ENCODE results near the gene SOX21.

The SOX21 gene

GRCh38 chr13:94709001-94709834 lies 3.1 kb downstream of the SOX21 start:
- FAIRE-seq: no peak
- DNase-seq (ENCODE audit: insufficient read length, low spot score): no peak

GRCh38 chr13:94708031-94708859 lies 4.1 kb downstream of the SOX21 start:
- DNase-seq (ENCODE audit: insufficient read length, low spot score): no peak
- FAIRE-seq: no peak

DNA sequence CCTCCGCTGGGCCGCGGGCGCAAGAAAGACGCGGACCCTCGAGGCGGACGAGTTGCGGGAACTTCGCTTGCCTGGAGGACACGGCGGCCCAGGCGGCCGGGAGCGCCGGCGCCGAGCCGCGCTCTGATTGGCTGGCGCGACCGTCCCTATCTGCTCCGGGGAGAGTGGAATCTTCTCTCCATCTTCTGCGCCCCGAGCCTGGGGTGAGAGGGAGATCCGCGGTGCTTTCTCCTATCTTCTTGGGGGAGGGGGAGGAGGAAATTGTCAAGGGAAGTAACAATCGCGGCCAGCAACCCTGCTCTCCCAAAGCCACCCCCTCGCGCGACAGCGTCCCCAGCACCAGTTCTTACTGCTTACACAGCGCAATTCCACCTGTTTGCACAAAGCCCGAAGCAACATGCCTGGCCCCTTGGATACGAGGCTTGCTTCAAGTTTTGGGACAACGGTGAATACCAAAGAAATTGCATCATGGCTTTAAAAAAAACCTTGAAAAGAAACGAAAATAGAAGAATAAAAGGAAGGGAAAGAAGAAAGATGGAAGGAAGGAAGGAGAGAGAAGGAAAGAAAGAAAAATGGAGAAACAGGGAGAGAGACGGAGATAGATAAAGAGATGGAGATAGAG lies 4.8 kb downstream of the SOX21 start:
- no peak for DNase-seq (ENCODE audit: insufficient read length, low spot score)
- no peak for FAIRE-seq

DNA sequence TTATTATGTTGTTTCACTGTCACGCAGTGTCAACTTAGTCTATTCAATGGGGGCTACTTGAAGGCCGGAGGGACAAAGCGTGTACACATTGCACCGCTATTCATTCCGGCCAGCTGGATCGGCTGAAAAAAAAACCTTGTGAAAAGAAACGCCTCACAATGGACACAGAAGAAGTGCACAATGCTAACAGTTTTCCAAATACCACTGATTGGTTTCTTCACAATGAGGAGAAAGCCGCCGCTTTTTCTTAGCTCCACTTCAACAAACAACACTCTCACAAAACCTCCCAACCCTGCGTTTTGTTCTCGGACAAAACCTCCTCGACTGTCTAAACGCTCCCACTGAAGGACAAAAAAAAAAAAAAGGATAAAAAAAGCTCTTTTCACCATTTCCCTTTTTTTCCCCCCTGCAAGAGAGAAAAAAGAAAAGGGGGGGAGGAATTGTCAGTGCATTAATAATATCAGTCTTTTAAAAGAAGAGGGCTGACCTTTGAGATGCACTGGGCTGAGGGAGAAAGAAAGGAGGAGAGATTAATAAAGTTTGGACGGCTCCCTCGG lies 5.4 kb downstream of the SOX21 start:
- FAIRE-seq (no peak), DNase-seq (ENCODE audit: insufficient read length, low spot score) (no peak)

DNA sequence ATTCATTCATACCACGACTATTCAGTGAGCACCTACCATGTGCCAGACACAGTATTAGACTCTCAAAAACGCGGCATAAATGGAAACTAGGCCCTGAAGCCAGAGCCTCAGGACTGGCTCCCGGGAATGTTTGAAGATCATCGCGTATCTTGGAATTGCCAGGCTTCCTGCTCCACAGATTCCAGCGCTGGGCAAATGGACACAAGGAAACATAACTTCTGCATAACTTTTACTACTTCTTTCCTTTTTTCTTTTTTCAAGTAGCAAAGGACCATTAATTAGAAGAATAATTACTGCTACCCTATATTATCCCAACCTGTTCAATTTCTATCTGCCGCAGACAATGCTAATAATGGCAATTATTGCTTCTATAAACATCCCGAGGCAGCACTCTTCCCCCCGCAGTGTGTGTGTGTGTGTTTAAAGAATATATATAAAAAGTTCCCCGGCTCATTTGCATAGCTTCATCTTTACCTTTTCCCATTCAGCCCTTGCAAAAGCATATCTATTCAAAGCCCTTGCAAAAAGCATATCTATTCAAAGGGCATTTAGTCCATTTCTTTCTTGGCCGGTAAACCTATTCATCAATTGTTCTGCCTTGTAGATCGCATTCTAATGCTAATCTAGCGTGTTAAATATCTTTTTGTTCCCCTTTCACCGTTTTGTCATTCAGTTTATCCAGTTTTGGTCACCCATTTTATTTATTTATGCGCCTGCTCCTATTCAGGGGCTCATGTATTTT lies 6.1 kb downstream of the SOX21 start:
- FAIRE-seq (no peak), DNase-seq (ENCODE audit: insufficient read length, low spot score) (no peak)

GRCh38 chr13:94705081-94706030 lies 7.0 kb downstream of the SOX21 start:
- FAIRE-seq: no peak
- no peak for DNase-seq (ENCODE audit: insufficient read length, low spot score)

DNA sequence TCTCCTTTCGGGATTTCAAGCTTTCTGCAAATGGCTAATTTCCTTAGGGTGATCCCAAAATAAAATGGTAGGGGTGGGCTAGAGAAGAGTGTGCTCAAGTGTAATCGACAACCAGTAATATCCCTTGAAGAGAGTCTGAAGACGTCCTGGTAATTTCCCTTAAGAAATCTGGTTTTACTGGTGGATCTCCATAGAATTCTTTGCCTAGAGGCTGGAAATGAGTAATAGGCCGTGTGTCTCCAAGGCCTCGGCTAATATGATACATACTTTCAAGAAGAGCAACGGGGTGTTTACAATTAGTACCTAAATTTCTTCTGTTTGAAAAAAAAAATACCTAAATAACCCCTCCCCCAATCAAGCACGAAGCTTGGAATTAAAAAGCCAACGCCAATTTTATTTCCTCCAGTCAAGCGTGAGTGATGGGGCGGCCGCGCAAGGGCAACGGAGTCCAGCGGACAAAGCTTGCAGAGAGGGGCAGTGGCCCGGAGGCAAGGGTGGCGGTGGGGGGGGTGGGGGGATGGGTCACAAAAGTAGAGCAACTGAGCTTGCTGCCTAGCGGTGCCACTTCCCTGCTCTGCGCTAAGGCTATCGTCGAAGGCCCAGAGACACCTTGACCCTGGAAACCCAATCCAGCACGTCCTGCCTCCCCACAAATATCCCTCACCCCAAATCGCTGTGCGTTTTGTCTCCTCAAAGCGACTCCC lies 7.8 kb downstream of the SOX21 start:
- DNase-seq (ENCODE audit: insufficient read length, low spot score) (no peak), FAIRE-seq (no peak)

- FAIRE-seq: no peak
- no peak for DNase-seq (ENCODE audit: insufficient read length, low spot score)
Observed at GRCh38 chr13:94703721-94704314, 8.5 kb downstream of the SOX21 start.

GRCh38 chr13:94703271-94703670 lies 9.1 kb downstream of the SOX21 start:
- no peak for DNase-seq (ENCODE audit: insufficient read length, low spot score)
- no peak for FAIRE-seq

- DNase-seq (ENCODE audit: insufficient read length, low spot score): no peak
- FAIRE-seq: no peak
Observed at GRCh38 chr13:94702181-94703041, 9.9 kb downstream of the SOX21 start.

- FAIRE-seq (no peak), DNase-seq (ENCODE audit: insufficient read length, low spot score) (no peak)
Observed at GRCh38 chr13:94701313-94702180, 10.8 kb downstream of the SOX21 start.

DNA sequence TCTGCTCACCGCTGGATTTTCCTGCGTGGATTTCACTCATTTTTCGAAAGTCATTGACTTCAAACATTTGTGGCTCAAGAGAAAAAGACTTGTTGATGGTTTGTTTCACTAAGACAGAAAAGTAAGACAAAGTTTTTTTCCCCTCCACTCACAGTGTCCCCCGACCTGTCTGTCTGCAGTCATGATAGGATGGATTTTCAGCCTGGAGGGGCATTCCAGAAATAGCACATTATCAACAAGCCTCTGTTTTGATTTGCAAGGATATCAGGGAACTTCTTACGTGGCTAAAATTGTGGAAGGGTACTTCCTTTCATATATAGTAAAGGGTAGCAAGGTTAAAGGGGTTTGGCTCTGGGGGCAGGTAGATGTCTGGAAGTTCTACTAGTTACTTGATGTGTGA lies 11.8 kb downstream of the SOX21 start:
- DNase-seq (ENCODE audit: insufficient read length, low spot score) (no peak), FAIRE-seq (no peak)

- FAIRE-seq (no peak), DNase-seq (ENCODE audit: insufficient read length, low spot score) (no peak)
Observed at GRCh38 chr13:94700051-94700535, 12.3 kb downstream of the SOX21 start.

GRCh38 chr13:94696171-94696570 lies 16.2 kb downstream of the SOX21 start:
- no peak for FAIRE-seq
- no peak for DNase-seq (ENCODE audit: insufficient read length, low spot score)

GRCh38 chr13:94692030-94692429 lies 20.3 kb downstream of the SOX21 start:
- FAIRE-seq: no peak
- DNase-seq (ENCODE audit: insufficient read length, low spot score): no peak

DNA sequence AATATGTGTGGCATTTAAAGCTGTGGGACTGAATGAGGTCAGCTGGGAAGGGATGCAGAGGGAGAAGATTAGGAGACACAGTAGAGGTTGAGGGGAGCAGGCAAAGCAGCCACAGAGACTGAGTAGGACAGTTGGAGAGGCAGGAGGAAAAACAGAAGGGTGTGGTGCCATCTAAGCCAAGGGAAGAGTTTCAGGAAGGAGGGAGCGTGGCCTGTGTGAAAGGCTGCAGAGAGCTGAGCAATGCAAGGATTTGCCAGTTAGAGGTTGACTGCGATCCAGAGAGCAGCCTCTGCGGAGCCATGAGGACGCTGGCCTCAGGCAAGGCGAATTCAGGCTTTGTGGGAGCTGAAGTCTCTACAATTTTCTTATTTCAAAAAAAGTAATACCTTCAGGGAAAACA lies 28.9 kb downstream of the SOX21 start:
- FAIRE-seq (no peak), DNase-seq (ENCODE audit: insufficient read length, low spot score) (no peak)

All from HTR-8/SVneo (cell line).